ENCODE measurements around the gene OMP. TPM values are rescaled to one million over a fixed set of nuclear protein-coding genes. Genes with fewer than 3 reads are reported as not detected.
A peak's percentile ranks its signal among the peaks of the same experiment; 100 is the strongest.

OMP gene
- total and polyA plus RNA-seq, 7 donors: 0.32 TPM; not detected in 6

DNA sequence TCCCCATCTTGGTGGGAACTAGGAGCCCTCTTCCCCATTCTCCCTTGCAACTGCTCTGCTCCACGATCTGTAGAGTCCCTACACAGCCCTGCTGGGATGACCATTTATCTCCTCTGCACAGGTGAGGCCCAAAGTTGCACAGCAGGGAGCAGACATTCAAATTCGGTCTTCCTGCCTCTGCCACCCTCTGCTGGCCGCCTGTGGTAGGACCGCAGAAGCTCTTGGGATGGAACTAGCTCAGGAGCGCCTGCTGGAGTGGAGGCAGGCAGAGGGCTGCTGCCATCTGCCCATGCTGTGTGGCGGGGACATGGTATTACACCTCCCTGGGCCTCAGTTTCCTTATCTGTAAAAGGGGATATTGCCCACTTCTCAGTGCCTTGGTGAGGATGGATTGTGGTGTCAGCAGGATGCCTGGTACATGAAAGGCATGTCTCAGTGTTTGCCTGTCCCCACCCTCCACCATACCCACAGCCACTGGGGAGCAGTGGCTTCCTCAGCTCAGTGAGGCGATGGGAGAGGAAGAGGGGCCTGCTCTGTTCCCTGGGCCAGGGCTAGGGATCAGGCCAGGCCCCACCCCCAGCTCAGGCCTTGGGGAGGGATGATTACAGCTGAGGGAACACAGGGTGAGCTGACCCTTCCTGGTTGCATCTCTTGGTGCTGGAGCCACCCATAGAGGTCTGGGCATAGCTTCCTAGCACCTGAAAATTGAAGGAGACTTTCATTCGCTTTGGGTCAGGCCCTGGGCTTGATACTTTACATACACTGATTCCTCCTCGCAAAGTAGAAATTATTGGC lies 11.3 kb upstream of the OMP start:
- H3K36me3 ChIP-seq (ENCODE audit: insufficient read depth in 1 of 2, low read depth in 1 of 2): no peaks in the 10 kb centered on the region
- TF ChIP-seq, protein P1, sequence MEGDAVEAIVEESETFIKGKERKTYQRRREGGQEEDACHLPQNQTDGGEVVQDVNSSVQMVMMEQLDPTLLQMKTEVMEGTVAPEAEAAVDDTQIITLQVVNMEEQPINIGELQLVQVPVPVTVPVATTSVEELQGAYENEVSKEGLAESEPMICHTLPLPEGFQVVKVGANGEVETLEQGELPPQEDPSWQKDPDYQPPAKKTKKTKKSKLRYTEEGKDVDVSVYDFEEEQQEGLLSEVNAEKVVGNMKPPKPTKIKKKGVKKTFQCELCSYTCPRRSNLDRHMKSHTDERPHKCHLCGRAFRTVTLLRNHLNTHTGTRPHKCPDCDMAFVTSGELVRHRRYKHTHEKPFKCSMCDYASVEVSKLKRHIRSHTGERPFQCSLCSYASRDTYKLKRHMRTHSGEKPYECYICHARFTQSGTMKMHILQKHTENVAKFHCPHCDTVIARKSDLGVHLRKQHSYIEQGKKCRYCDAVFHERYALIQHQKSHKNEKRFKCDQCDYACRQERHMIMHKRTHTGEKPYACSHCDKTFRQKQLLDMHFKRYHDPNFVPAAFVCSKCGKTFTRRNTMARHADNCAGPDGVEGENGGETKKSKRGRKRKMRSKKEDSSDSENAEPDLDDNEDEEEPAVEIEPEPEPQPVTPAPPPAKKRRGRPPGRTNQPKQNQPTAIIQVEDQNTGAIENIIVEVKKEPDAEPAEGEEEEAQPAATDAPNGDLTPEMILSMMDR (IDR thresholded peaks at IDR 0.05): peak; percentile 91
- H3K9me3 ChIP-seq: no peaks in the 10 kb centered on the region
- intact Hi-C loops (cut with DNase I): loop anchor here (1.0 to 10.0 kb wide), 6 partner anchors 43 to 367 kb away; no protein-coding TSS in a partner anchor
- DNase-seq: peak; percentile 80 to 87
- no peaks in the 10 kb centered on the region for H3K27me3 ChIP-seq (ENCODE audit: insufficient read depth in 3 of 3, low read length in 2 of 3)
- ATAC-seq: peak; percentile 85 to 96 (median 90)
- WGBS, 3 donors: 31 to 37% (median 36%) methylated on average over 9 of the region's 9 CpGs
- no peak overlapping the region for H3K4me3 ChIP-seq
- H3K27ac ChIP-seq: no peak overlapping the region
- no peaks in the 10 kb centered on the region for H3K4me1 ChIP-seq

DNA sequence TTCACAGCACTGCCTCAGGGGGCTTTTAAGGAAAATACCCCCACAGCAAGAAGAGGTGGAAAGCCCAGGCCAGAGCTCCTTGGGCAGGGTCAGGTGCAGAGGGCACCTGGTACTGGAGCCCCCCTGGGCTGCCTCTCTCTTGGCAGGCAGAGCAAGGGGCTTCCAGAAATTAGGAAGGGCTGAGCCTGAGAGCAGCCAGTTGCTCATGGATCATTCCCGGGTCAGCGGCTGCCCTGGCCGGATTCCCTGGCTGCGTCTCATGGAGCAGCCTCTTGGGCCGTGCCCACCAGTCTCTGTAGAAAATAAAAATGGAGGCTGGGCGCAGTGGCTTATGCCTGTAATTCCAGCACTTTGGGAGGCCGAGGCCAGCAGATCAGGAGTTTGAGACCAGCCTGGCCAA lies 10.3 kb upstream of the OMP start:
- Histone ChIP-seq H3K27me3 (ENCODE audit: insufficient read depth in 3 of 3, low read length in 2 of 3) (no peaks in the 10 kb centered on the region), H3K4me3 (no peak overlapping the region), H3K9me3 (no peaks in the 10 kb centered on the region), H3K36me3 (ENCODE audit: insufficient read depth in 1 of 2, low read depth in 1 of 2) (no peaks in the 10 kb centered on the region), H3K27ac (no peak overlapping the region), H3K4me1 (no peaks in the 10 kb centered on the region)
- intact Hi-C loops (cut with DNase I): loop anchor here (5.0 to 10.0 kb wide), 3 partner anchors 170 to 368 kb away; no protein-coding TSS in a partner anchor
- 46 to 64% (median 63%) methylated on average over 7 of the region's 7 CpGs for WGBS, 3 donors
- no peak for ATAC-seq
- TF ChIP-seq, protein P1 (IDR thresholded peaks at IDR 0.05): no peak
- peak in 1 of 2 donors; percentile 53 for DNase-seq

GRCh38 chr11:77093056-77093891 lies 9.4 kb upstream of the OMP start:
- H3K4me1 ChIP-seq: no peaks in the 10 kb centered on the region
- TF ChIP-seq, protein P1 (IDR thresholded peaks at IDR 0.05): no peak
- no peaks in the 10 kb centered on the region for H3K9me3 ChIP-seq
- DNase-seq (peak in 1 of 2 donors; percentile 40), ATAC-seq (no peak)
- no peaks in the 10 kb centered on the region for H3K36me3 ChIP-seq (ENCODE audit: insufficient read depth in 1 of 2, low read depth in 1 of 2)
- 78 to 90% (median 81%) methylated on average over 33 of the region's 33 CpGs for WGBS, 3 donors
- no peaks in the 10 kb centered on the region for H3K27me3 ChIP-seq (ENCODE audit: insufficient read depth in 3 of 3, low read length in 2 of 3)
- H3K4me3 ChIP-seq: no peak overlapping the region
- no peak overlapping the region for H3K27ac ChIP-seq
- intact Hi-C loops (cut with DNase I): loop anchor here (5.0 to 10.0 kb wide), 3 partner anchors 171 to 368 kb away; no protein-coding TSS in a partner anchor

DNA sequence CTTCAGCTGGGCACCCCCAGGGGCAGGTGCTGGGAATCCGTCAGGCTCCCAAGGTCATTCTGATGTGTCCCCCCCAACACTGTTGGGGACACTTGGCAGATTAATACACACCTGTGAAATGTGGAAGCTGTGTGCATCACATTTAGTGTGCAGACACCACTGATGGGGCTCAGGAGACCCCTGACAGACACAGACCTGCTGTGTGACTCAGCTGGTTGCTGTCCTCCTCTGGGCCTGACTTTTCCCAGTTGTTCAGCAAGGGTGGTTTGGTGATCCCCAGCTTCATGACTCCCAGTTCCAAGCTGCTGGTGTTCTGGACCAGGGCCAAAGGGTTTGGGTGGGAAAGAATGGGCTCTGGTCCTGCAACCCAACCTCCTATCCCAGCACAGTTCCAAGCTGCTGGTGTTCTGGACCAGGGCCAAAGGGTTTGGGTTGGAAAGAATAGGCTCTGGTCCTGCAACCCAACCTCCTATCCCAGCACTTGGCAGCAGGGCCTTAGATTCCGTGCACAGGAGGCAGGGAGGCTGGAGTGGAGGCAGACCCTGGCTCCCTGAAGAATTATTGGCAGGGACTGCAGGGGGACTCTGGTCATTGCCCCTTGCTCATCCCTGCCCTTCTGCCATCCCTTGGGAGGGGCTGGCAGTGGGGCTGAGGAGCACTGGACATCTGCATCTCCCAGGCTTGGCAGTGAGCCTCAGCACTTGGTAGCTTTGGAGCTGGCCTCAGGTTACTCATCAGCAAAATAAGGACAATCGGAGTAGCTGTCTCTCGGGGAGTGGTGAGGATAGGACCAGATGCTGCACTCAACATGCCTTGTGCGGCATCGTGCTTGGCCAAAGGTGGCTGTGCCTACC lies 8.4 kb upstream of the OMP start:
- intact Hi-C loops (cut with DNase I): loop anchor here (5.0 to 10.0 kb wide), 3 partner anchors 172 to 369 kb away; no protein-coding TSS in a partner anchor
- Histone ChIP-seq H3K36me3 (ENCODE audit: insufficient read depth in 1 of 2, low read depth in 1 of 2) (no peaks in the 10 kb centered on the region), H3K27ac (no peak overlapping the region), H3K4me1 (no peaks in the 10 kb centered on the region), H3K9me3 (no peaks in the 10 kb centered on the region), H3K4me3 (no peak overlapping the region), H3K27me3 (ENCODE audit: insufficient read depth in 3 of 3, low read length in 2 of 3) (no peaks in the 10 kb centered on the region)
- TF ChIP-seq, protein P1 (IDR thresholded peaks at IDR 0.05): no peak
- ATAC-seq (no peak), DNase-seq (peak; percentile 9 to 29)
- WGBS, 3 donors: 50 to 75% (median 66%) methylated on average over 6 of the region's 6 CpGs

Measured in psoas muscle (tissue), 8 donors.